ENCODE measurements around the gene MAU2. TPM values are rescaled to one million over a fixed set of nuclear protein-coding genes. Genes with fewer than 3 reads are reported as not detected.
"Not testable (repeated sequence)": the region's sequence is repeated elsewhere in the genome, so short reads cannot be mapped to it uniquely, and the experiment has no call there.

The MAU2 gene
- total RNA-seq, 1 donor: 32.4 TPM

- TF ChIP-seq, protein P1, sequence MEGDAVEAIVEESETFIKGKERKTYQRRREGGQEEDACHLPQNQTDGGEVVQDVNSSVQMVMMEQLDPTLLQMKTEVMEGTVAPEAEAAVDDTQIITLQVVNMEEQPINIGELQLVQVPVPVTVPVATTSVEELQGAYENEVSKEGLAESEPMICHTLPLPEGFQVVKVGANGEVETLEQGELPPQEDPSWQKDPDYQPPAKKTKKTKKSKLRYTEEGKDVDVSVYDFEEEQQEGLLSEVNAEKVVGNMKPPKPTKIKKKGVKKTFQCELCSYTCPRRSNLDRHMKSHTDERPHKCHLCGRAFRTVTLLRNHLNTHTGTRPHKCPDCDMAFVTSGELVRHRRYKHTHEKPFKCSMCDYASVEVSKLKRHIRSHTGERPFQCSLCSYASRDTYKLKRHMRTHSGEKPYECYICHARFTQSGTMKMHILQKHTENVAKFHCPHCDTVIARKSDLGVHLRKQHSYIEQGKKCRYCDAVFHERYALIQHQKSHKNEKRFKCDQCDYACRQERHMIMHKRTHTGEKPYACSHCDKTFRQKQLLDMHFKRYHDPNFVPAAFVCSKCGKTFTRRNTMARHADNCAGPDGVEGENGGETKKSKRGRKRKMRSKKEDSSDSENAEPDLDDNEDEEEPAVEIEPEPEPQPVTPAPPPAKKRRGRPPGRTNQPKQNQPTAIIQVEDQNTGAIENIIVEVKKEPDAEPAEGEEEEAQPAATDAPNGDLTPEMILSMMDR (IDR thresholded peaks at IDR 0.05; ENCODE audit: insufficient read depth, low read depth, low read length): no peak
- H3K4me3 ChIP-seq (ENCODE audit: low read depth, low read length): no peak overlapping the region
- no peak for DNase-seq (ENCODE audit: low read depth)
These were observed 22.4 kb downstream of the MAU2 start for GRCh38 chr19:19343016-19343362.

DNA sequence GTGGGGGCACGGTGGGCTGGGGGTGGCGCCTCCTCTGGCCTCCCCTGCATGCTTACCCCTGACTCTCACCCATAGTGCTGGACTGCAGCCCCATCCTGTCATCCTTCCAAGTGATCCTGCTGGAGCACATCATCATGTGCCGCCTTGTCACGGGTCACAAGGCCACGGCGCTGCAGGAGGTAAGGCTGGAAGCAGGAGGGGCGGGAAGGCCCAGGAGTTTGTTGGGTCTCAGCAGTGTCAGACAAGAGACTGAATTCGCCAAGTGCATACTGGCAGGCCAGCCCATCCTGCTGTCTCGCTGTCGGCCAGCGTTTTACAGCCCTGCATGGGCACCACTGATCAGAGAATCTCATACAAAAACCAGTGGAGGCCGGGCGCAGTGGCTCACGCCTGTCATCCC is 23.1 kb downstream of the MAU2 start:
- DNase-seq (ENCODE audit: low read depth): no peak
- TF ChIP-seq, protein P1 (IDR thresholded peaks at IDR 0.05; ENCODE audit: insufficient read depth, low read depth, low read length): no peak
- H3K4me3 ChIP-seq (ENCODE audit: low read depth, low read length): no peak overlapping the region

GRCh38 chr19:19345232-19345631 is 24.6 kb downstream of the MAU2 start:
- no peak overlapping the region for H3K4me3 ChIP-seq (ENCODE audit: low read depth, low read length)
- TF ChIP-seq, protein P1 (IDR thresholded peaks at IDR 0.05; ENCODE audit: insufficient read depth, low read depth, low read length): no peak
- DNase-seq (ENCODE audit: low read depth): no peak

DNA sequence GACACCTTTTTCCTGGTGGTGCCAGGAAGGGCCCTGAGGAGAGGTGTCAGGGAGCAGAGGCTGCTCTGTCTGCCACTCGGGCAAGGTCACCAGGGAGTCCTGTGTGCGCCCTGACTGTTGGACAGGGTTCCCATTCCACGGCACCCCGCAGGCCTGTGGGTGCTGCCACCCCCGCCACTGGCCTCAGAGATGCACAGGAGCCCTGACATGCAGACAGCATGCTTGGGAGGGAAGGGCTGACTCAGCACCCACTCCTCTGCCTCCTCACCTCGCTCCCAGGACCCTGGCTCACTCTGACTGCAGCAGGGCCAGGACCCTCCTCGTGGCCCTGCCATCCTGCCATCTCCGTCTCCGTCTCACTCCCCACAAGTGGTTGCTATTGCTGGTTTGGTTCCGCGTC is 25.3 kb downstream of the MAU2 start:
- DNase-seq (ENCODE audit: low read depth): no peak
- TF ChIP-seq, protein P1 (IDR thresholded peaks at IDR 0.05; ENCODE audit: insufficient read depth, low read depth, low read length): no peak

DNA sequence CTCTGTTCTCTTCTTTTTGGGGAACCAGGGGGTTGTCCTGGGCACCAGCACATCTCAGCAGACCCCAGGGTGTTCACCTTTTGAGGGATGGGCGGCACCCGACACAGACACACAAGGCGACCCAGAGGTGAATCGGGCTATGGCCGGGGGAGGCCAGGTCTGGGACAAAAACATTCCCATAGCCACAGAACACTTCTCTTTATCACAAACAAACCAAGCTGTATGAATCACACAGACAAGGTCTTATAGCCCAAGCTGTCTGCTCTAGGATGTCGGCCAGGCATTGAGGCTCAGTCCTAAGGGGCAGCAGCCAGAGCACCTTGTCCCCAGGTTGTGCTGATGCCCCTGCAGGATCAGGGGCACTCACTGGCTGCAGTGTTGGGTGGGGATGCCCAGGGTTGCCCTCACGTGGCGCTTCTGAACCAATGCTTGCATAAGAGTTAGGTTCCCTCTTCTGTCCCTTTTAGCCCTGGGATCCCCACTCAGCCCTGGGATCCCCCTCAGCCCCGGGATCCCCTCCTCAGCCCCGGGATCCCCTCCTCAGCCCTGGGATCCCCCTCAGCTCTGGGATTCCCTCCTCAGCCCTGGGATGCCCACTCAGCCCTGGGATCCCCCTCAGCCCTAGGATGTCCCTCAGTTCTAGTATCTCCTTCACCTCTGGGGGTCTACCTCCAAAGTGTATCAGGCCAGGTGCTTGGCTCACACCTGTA is 26.9 kb downstream of the MAU2 start:
- H3K4me3 ChIP-seq (ENCODE audit: low read depth, low read length): no peak overlapping the region
- TF ChIP-seq, protein P1 (IDR thresholded peaks at IDR 0.05; ENCODE audit: insufficient read depth, low read depth, low read length): no peak
- DNase-seq (ENCODE audit: low read depth): no peak

More for the DNA sequence above, 25.3 kb downstream of the MAU2 start:
- no peak overlapping the region for H3K4me3 ChIP-seq (ENCODE audit: low read depth, low read length)

GRCh38 chr19:19348266-19348665 is 27.6 kb downstream of the MAU2 start:
- no peak overlapping the region for H3K4me3 ChIP-seq (ENCODE audit: low read depth, low read length)
- DNase-seq (ENCODE audit: low read depth): no peak
- TF ChIP-seq, protein P1 (IDR thresholded peaks at IDR 0.05; ENCODE audit: insufficient read depth, low read depth, low read length): no peak

GRCh38 chr19:19349365-19349764 is 28.7 kb downstream of the MAU2 start:
- no peak for DNase-seq (ENCODE audit: low read depth)

GRCh38 chr19:19350756-19351155 is 30.1 kb downstream of the MAU2 start:
- not testable (repeated sequence) for DNase-seq (ENCODE audit: low read depth); H3K4me3 ChIP-seq (ENCODE audit: low read depth, low read length)

More at GRCh38 chr19:19349365-19349764, 28.7 kb downstream of the MAU2 start:
- H3K4me3 ChIP-seq (ENCODE audit: low read depth, low read length): no peak overlapping the region
- TF ChIP-seq, protein P1 (IDR thresholded peaks at IDR 0.05; ENCODE audit: insufficient read depth, low read depth, low read length): no peak
